GM23338 (cell line): Measurements from ENCODE around the gene KCNN3. TPM values are rescaled to one million over a fixed set of nuclear protein-coding genes. Genes with fewer than 3 reads are reported as not detected.

Experiments used
- ATAC-seq: fragments of 200-7000 bp; cut with Tn5 transposase; 3 replicates; pipeline ENCODE4 v1.9.1; 2020
- DNase-seq: peaks from one replicate; pipeline ENCODE4 v3.0.0-alpha.2; 2015; ENCODE audit warnings: low spot score
- H2AFZ ChIP-seq: fragments of 200-600 bp; sonication (generic); 2 replicates; pipeline ENCODE4 v1.8.0; 2016; ENCODE audit warnings: antibody characterized with exemption, mild to moderate bottlenecking, moderate library complexity
- H3F3A ChIP-seq: fragments of 200-600 bp; sonication (generic); replicated peaks from 2 replicates; pipeline ENCODE4 v1.8.0; 2017; ENCODE audit warnings: antibody characterized with exemption, mixed run types, low read depth
- H3K27ac ChIP-seq: fragments of 200-600 bp; sonication (generic); 2 replicates; pipeline ENCODE4 v1.6.1; 2016; ENCODE audit warnings: low read depth
- H3K27me3 ChIP-seq: fragments of 200-600 bp; sonication (generic); 2 replicates; pipeline ENCODE4 v1.8.0; 2016; ENCODE audit warnings: mild to moderate bottlenecking, mixed run types, moderate library complexity; ENCODE audit not compliant: insufficient read depth
- H3K36me3 ChIP-seq: fragments of 200-600 bp; sonication (generic); 2 replicates; pipeline ENCODE4 v1.8.0; 2016; ENCODE audit warnings: mild to moderate bottlenecking; ENCODE audit not compliant: insufficient read depth
- H3K4me1 ChIP-seq: fragments of 200-600 bp; sonication (generic); 2 replicates; pipeline ENCODE4 v1.8.0; 2016; ENCODE audit warnings: mild to moderate bottlenecking, moderate library complexity; ENCODE audit not compliant: insufficient read depth
- H3K4me2 ChIP-seq: fragments of 200-600 bp; sonication (generic); 2 replicates; pipeline ENCODE4 v1.7.1; 2017; ENCODE audit warnings: mixed run types
- H3K4me3 ChIP-seq: fragments of 200-600 bp; sonication (generic); 2 replicates; pipeline ENCODE4 v1.6.1; 2016; ENCODE audit warnings: mixed run types
- H3K79me2 ChIP-seq: fragments of 200-600 bp; sonication (generic); replicated peaks from 2 replicates; pipeline ENCODE4 v1.8.0; 2017; ENCODE audit warnings: mild to moderate bottlenecking; ENCODE audit not compliant: insufficient read depth
- H3K9me2 ChIP-seq: fragments of 200-600 bp; sonication (generic); 2 replicates; pipeline ENCODE4 v1.8.0; 2017; ENCODE audit not compliant: insufficient read depth
- H4K20me1 ChIP-seq: fragments of 200-600 bp; sonication (generic); replicated peaks from 2 replicates; pipeline ENCODE4 v1.8.0; 2017; ENCODE audit warnings: mild to moderate bottlenecking; ENCODE audit not compliant: insufficient read depth
- H3K27ac Mint-ChIP-seq: 2 replicates; pipeline ENCODE4 v1.8.0; 2020; ENCODE audit warnings: inconsistent platforms, mild to moderate bottlenecking, moderate library complexity, mixed read lengths
- H3K27me3 Mint-ChIP-seq: 3 replicates; pipeline ENCODE4 v1.8.0; 2022; ENCODE audit warnings: low read depth, mild to moderate bottlenecking, moderate library complexity, mixed read lengths, inconsistent platforms; ENCODE audit not compliant: insufficient read depth, poor library complexity
- H3K36me3 Mint-ChIP-seq: 3 replicates; pipeline ENCODE4 v1.8.0; 2021; ENCODE audit warnings: low read depth, mild to moderate bottlenecking, inconsistent platforms, moderate library complexity, mixed read lengths
- H3K4me1 Mint-ChIP-seq: 3 replicates; pipeline ENCODE4 v1.8.0; 2020; ENCODE audit warnings: mild to moderate bottlenecking, inconsistent platforms, mixed read lengths
- H3K4me3 Mint-ChIP-seq: 3 replicates; pipeline ENCODE4 v1.8.0; 2021; ENCODE audit warnings: moderate library complexity, mild to moderate bottlenecking, inconsistent platforms, mixed read lengths
- H3K9me3 Mint-ChIP-seq: 3 replicates; pipeline ENCODE4 v1.8.0; 2020; ENCODE audit warnings: moderate library complexity, mild to moderate bottlenecking, inconsistent platforms, mixed read lengths
- CREB1 ChIP-seq: fragments of 250-450 bp; sonication (Bioruptor Pico); IDR thresholded peaks from 2 replicates; pipeline ENCODE4 v1.5.0; 2020; ENCODE audit warnings: low read depth, mild to moderate bottlenecking, moderate library complexity
- EZH2 ChIP-seq: fragments of 200-600 bp; sonication (generic); IDR thresholded peaks from one replicate; pipeline ENCODE4 v1.8.0; 2017; ENCODE audit warnings: antibody characterized with exemption, mild to moderate bottlenecking, low read depth; ENCODE audit not compliant: unreplicated experiment
- EZH2phosphoT487 ChIP-seq: fragments of 200-600 bp; sonication (generic); IDR thresholded peaks from one replicate; pipeline ENCODE4 v1.8.1; 2018; ENCODE audit warnings: antibody characterized with exemption; ENCODE audit not compliant: unreplicated experiment
- JUNB ChIP-seq: IDR thresholded peaks from one replicate; pipeline ENCODE4 v1.6.1; 2016; ENCODE audit warnings: antibody characterized with exemption; ENCODE audit not compliant: unreplicated experiment
- NANOG ChIP-seq: IDR thresholded peaks from 2 replicates; pipeline ENCODE4 v1.6.1; 2016; ENCODE audit warnings: antibody characterized with exemption, borderline replicate concordance
- POLR2AphosphoS5 ChIP-seq: IDR thresholded peaks from 2 replicates; pipeline ENCODE4 v1.6.1; 2016; ENCODE audit warnings: antibody characterized with exemption, low read depth
- STAT1 ChIP-seq: IDR thresholded peaks from one replicate; pipeline ENCODE4 v1.6.1; 2016; ENCODE audit warnings: antibody characterized with exemption; ENCODE audit not compliant: unreplicated experiment
- ZNF114 ChIP-seq: fragments of 250-450 bp; sonication (Bioruptor Pico); IDR thresholded peaks from 2 replicates; pipeline ENCODE4 v1.5.0; 2020; ENCODE audit warnings: mild to moderate bottlenecking, moderate library complexity
- ZNF331 ChIP-seq: fragments of 250-450 bp; sonication (Bioruptor Pico); IDR thresholded peaks from 2 replicates; pipeline ENCODE4 v1.5.0; 2020; ENCODE audit warnings: low read depth, mild to moderate bottlenecking, moderate library complexity
- polyA plus RNA-seq: library from polyadenylated mRNA; unstranded; fragments of >200 nt; fragmentation: Nextera tagmentation; extraction: Ambion mirVana; gene quantifications from 2 replicates; pipeline ENCODE4 v1.2.1, GENCODE V29; 2016
- total RNA-seq: library from RNA; depleted of rRNA; stranded (reverse); fragments of >200 nt; shearing (Covaris generic); gene quantifications from 2 replicates; pipeline ENCODE4 v1.2.3, GENCODE V29; 2014
- TF ChIP-seq, protein P1 (sequence below), 2 experiments: fragments of 200-600 bp in 1 of 2; sonication (generic) in 1 of 2; conservative IDR thresholded peaks; 2 replicates each; pipeline versions ENCODE4 v1.5.1 to v1.6.1; 2016 to 2017; ENCODE audit warnings: antibody characterized with exemption in 2 of 2, low read depth in 2 of 2, mild to moderate bottlenecking in 2 of 2, moderate library complexity in 1 of 2
- TF ChIP-seq, protein P2 (sequence below): fragments of 250-450 bp; sonication (Bioruptor Pico); IDR thresholded peaks from 2 replicates; pipeline ENCODE4 v1.5.0; 2020; ENCODE audit warnings: mild to moderate bottlenecking, moderate library complexity
- TF ChIP-seq, protein P3 (sequence below): IDR thresholded peaks from one replicate; pipeline ENCODE4 v1.6.1; 2018; ENCODE audit warnings: antibody characterized with exemption; ENCODE audit not compliant: unreplicated experiment
- TF ChIP-seq, protein P4 (sequence below): IDR thresholded peaks from 2 replicates; pipeline ENCODE4 v1.6.1; 2016; ENCODE audit warnings: antibody characterized with exemption

Gene KCNN3
- total and polyA plus RNA-seq, 2 experiments from 2014 or later: 1.9 to 3.0 TPM

DNA sequence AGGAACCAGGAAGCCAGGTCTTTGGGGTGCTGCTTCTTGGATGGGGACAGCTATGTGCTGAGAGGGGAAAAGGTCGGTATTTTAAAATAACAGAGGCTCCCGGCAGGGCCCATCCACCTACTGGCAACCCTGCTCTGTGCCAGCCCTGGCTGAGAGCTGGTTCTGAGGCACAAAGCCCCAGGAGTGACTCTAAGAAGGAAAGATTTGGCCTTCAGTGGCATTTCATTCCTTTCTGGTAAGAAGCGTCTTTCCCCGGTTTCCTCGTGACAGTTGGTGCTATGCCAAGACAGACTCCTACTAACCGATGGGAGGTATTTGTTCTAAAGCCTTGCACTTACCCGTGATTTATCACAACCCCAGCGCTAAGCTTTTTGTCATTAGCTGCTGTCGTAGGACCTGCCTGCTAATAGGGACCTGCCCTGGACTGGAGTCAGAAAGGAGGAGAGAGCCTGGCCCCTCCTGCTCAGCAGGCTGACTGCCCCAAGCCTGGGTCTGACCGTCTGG is 139.0 kb downstream of the KCNN3 start:
- H3K4me2 ChIP-seq: peak overlapping the region; percentile 6; the same call in 1 of the 2 replicates
- ATAC-seq (peak; percentile 54), DNase-seq (peak; percentile 26)
- peak overlapping the region; percentile 53; the same call in 1 of the 2 replicates for H2AFZ ChIP-seq
- H3K79me2 ChIP-seq: no peaks in the 10 kb centered on the region
- H3K36me3 ChIP-seq: no peaks in the 10 kb centered on the region
- no peaks in the 10 kb centered on the region for H3K27me3 ChIP-seq
- no peaks in the 10 kb centered on the region for H3K9me2 ChIP-seq
- H3K4me3 ChIP-seq: no peak overlapping the region
- H4K20me1 ChIP-seq: no peaks in the 10 kb centered on the region
- no peaks in the 10 kb centered on the region for H3F3A ChIP-seq
- H3K27ac ChIP-seq: no peak overlapping the region
- Mint-ChIP-seq H3K27me3 (peaks cover 7% of the 10 kb centered on the region), H3K9me3 (no peaks in the 10 kb centered on the region), H3K4me3 (no peak overlapping the region; the same call in 2 of the 3 replicates), H3K27ac (peak overlapping the region; percentile 94), H3K36me3 (no peaks in the 10 kb centered on the region), H3K4me1 (peaks cover 42% of the 10 kb centered on the region)
- peaks cover 16% of the 10 kb centered on the region for H3K4me1 ChIP-seq
- no peak for TF ChIP-seq STAT1
- TF ChIP-seq, protein P1, sequence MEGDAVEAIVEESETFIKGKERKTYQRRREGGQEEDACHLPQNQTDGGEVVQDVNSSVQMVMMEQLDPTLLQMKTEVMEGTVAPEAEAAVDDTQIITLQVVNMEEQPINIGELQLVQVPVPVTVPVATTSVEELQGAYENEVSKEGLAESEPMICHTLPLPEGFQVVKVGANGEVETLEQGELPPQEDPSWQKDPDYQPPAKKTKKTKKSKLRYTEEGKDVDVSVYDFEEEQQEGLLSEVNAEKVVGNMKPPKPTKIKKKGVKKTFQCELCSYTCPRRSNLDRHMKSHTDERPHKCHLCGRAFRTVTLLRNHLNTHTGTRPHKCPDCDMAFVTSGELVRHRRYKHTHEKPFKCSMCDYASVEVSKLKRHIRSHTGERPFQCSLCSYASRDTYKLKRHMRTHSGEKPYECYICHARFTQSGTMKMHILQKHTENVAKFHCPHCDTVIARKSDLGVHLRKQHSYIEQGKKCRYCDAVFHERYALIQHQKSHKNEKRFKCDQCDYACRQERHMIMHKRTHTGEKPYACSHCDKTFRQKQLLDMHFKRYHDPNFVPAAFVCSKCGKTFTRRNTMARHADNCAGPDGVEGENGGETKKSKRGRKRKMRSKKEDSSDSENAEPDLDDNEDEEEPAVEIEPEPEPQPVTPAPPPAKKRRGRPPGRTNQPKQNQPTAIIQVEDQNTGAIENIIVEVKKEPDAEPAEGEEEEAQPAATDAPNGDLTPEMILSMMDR (conservative IDR thresholded peaks at IDR 0.05; ENCODE audit: low read depth in 2 of 2): no peak
- TF ChIP-seq POLR2AphosphoS5: no peak
- TF ChIP-seq ZNF331 (CRISPR knock-in tag): no peak
- no peak for TF ChIP-seq NANOG
- TF ChIP-seq, protein P2, sequence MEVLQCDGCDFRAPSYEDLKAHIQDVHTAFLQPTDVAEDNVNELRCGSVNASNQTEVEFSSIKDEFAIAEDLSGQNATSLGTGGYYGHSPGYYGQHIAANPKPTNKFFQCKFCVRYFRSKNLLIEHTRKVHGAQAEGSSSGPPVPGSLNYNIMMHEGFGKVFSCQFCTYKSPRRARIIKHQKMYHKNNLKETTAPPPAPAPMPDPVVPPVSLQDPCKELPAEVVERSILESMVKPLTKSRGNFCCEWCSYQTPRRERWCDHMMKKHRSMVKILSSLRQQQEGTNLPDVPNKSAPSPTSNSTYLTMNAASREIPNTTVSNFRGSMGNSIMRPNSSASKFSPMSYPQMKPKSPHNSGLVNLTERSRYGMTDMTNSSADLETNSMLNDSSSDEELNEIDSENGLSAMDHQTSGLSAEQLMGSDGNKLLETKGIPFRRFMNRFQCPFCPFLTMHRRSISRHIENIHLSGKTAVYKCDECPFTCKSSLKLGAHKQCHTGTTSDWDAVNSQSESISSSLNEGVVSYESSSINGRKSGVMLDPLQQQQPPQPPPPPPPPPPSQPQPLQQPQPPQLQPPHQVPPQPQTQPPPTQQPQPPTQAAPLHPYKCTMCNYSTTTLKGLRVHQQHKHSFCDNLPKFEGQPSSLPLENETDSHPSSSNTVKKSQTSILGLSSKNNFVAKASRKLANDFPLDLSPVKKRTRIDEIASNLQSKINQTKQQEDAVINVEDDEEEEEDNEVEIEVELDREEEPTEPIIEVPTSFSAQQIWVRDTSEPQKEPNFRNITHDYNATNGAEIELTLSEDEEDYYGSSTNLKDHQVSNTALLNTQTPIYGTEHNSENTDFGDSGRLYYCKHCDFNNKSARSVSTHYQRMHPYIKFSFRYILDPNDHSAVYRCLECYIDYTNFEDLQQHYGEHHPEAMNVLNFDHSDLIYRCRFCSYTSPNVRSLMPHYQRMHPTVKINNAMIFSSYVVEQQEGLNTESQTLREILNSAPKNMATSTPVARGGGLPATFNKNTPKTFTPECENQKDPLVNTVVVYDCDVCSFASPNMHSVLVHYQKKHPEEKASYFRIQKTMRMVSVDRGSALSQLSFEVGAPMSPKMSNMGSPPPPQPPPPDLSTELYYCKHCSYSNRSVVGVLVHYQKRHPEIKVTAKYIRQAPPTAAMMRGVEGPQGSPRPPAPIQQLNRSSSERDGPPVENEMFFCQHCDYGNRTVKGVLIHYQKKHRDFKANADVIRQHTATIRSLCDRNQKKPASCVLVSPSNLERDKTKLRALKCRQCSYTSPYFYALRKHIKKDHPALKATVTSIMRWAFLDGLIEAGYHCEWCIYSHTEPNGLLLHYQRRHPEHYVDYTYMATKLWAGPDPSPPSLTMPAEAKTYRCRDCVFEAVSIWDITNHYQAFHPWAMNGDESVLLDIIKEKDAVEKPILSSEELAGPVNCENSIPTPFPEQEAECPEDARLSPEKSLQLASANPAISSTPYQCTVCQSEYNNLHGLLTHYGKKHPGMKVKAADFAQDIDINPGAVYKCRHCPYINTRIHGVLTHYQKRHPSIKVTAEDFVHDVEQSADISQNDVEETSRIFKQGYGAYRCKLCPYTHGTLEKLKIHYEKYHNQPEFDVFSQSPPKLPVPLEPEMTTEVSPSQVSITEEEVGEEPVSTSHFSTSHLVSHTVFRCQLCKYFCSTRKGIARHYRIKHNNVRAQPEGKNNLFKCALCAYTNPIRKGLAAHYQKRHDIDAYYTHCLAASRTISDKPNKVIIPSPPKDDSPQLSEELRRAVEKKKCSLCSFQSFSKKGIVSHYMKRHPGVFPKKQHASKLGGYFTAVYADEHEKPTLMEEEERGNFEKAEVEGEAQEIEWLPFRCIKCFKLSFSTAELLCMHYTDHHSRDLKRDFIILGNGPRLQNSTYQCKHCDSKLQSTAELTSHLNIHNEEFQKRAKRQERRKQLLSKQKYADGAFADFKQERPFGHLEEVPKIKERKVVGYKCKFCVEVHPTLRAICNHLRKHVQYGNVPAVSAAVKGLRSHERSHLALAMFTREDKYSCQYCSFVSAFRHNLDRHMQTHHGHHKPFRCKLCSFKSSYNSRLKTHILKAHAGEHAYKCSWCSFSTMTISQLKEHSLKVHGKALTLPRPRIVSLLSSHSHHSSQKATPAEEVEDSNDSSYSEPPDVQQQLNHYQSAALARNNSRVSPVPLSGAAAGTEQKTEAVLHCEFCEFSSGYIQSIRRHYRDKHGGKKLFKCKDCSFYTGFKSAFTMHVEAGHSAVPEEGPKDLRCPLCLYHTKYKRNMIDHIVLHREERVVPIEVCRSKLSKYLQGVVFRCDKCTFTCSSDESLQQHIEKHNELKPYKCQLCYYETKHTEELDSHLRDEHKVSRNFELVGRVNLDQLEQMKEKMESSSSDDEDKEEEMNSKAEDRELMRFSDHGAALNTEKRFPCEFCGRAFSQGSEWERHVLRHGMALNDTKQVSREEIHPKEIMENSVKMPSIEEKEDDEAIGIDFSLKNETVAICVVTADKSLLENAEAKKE (CRISPR knock-in tag): no peak
- TF ChIP-seq ZNF114 (CRISPR knock-in tag): no peak
- TF ChIP-seq EZH2phosphoT487: no peak
- no peak for TF ChIP-seq CREB1 (CRISPR knock-in tag)
- TF ChIP-seq JUNB: no peak
- TF ChIP-seq, protein P3, sequence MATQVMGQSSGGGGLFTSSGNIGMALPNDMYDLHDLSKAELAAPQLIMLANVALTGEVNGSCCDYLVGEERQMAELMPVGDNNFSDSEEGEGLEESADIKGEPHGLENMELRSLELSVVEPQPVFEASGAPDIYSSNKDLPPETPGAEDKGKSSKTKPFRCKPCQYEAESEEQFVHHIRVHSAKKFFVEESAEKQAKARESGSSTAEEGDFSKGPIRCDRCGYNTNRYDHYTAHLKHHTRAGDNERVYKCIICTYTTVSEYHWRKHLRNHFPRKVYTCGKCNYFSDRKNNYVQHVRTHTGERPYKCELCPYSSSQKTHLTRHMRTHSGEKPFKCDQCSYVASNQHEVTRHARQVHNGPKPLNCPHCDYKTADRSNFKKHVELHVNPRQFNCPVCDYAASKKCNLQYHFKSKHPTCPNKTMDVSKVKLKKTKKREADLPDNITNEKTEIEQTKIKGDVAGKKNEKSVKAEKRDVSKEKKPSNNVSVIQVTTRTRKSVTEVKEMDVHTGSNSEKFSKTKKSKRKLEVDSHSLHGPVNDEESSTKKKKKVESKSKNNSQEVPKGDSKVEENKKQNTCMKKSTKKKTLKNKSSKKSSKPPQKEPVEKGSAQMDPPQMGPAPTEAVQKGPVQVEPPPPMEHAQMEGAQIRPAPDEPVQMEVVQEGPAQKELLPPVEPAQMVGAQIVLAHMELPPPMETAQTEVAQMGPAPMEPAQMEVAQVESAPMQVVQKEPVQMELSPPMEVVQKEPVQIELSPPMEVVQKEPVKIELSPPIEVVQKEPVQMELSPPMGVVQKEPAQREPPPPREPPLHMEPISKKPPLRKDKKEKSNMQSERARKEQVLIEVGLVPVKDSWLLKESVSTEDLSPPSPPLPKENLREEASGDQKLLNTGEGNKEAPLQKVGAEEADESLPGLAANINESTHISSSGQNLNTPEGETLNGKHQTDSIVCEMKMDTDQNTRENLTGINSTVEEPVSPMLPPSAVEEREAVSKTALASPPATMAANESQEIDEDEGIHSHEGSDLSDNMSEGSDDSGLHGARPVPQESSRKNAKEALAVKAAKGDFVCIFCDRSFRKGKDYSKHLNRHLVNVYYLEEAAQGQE: no peak
- no peak for TF ChIP-seq EZH2
- TF ChIP-seq, protein P4, sequence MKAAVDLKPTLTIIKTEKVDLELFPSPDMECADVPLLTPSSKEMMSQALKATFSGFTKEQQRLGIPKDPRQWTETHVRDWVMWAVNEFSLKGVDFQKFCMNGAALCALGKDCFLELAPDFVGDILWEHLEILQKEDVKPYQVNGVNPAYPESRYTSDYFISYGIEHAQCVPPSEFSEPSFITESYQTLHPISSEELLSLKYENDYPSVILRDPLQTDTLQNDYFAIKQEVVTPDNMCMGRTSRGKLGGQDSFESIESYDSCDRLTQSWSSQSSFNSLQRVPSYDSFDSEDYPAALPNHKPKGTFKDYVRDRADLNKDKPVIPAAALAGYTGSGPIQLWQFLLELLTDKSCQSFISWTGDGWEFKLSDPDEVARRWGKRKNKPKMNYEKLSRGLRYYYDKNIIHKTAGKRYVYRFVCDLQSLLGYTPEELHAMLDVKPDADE: no peak
